ENCODE results near the gene XRCC4.

XRCC4 gene

GRCh38 chr5:83167538-83167937 lies 90.2 kb downstream of the XRCC4 start:
- TF ChIP-seq GATA2 (IDR thresholded peaks at IDR 0.05; ENCODE audit: low read depth, low read length), result no peak
- TF ChIP-seq GATA3 (IDR thresholded peaks at IDR 0.05; ENCODE audit: low read depth, low read length), result no peak

- TF ChIP-seq GATA3 (IDR thresholded peaks at IDR 0.05; ENCODE audit: low read depth, low read length) (no peak), GATA2 (IDR thresholded peaks at IDR 0.05; ENCODE audit: low read depth, low read length) (no peak)
These were observed 92.4 kb downstream of the XRCC4 start for GRCh38 chr5:83169571-83170337.

- no peak for TF ChIP-seq GATA3 (IDR thresholded peaks at IDR 0.05; ENCODE audit: low read depth, low read length)
- TF ChIP-seq GATA2 (IDR thresholded peaks at IDR 0.05; ENCODE audit: low read depth, low read length), result no peak
These were observed 94.7 kb downstream of the XRCC4 start for GRCh38 chr5:83172011-83172410.

DNA sequence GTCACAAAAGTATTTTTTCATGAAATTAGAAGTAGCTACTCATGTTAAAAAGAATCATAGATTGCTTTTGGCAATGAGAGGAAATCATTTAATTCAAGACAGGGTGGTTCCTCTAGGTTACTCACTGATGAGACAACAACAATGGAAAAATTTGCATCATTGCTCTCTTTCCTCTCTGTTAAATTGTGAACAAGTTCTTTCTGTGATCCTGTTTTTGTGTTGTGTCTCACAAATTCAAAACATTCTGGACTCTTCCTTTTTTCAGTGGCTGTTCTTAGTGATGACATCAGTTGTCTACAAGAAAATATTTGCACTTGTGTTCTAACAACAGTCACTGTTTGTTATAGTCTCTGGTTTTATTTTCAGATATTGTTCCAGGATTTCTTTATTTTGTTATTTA lies 95.3 kb downstream of the XRCC4 start:
- TF ChIP-seq GATA3 (IDR thresholded peaks at IDR 0.05; ENCODE audit: low read depth, low read length) (no peak), GATA2 (IDR thresholded peaks at IDR 0.05; ENCODE audit: low read depth, low read length) (no peak)

- no peak for TF ChIP-seq GATA2 (IDR thresholded peaks at IDR 0.05; ENCODE audit: low read depth, low read length)
- TF ChIP-seq GATA3 (IDR thresholded peaks at IDR 0.05; ENCODE audit: low read depth, low read length), result no peak
These were observed 96.5 kb downstream of the XRCC4 start for GRCh38 chr5:83173826-83174225.

- TF ChIP-seq GATA2 (IDR thresholded peaks at IDR 0.05; ENCODE audit: low read depth, low read length) (peak; percentile 59), GATA3 (IDR thresholded peaks at IDR 0.05; ENCODE audit: low read depth, low read length) (peak; percentile 76)
These were observed 100.5 kb downstream of the XRCC4 start for GRCh38 chr5:83177803-83178202.

- TF ChIP-seq GATA2 (IDR thresholded peaks at IDR 0.05; ENCODE audit: low read depth, low read length) (no peak), GATA3 (IDR thresholded peaks at IDR 0.05; ENCODE audit: low read depth, low read length) (no peak)
These were observed 102.6 kb downstream of the XRCC4 start for GRCh38 chr5:83179966-83180365.

GRCh38 chr5:83184534-83184933 lies 107.2 kb downstream of the XRCC4 start:
- TF ChIP-seq GATA2 (IDR thresholded peaks at IDR 0.05; ENCODE audit: low read depth, low read length), result no peak
- no peak for TF ChIP-seq GATA3 (IDR thresholded peaks at IDR 0.05; ENCODE audit: low read depth, low read length)

DNA sequence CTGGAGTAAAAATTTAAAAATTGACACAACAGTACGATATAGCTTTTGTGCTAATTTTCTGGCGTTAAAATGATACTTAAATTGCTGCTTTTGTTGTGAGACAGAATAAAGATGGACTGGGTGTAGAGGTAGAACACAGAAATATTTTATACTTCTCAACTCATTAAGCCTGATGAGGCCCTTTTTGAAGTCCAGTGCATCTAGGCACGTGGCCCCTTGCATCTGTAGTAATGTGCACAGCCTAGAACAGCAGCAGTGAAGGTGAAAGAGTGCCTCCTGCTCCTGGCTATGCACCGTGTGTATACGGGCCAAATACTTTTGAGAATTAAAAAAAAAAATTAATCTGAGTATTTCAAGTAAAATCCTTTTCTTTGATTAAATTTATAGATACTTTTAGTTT lies 115.6 kb downstream of the XRCC4 start:
- TF ChIP-seq GATA3 (IDR thresholded peaks at IDR 0.05; ENCODE audit: low read depth, low read length) (no peak), GATA2 (IDR thresholded peaks at IDR 0.05; ENCODE audit: low read depth, low read length) (no peak)

DNA sequence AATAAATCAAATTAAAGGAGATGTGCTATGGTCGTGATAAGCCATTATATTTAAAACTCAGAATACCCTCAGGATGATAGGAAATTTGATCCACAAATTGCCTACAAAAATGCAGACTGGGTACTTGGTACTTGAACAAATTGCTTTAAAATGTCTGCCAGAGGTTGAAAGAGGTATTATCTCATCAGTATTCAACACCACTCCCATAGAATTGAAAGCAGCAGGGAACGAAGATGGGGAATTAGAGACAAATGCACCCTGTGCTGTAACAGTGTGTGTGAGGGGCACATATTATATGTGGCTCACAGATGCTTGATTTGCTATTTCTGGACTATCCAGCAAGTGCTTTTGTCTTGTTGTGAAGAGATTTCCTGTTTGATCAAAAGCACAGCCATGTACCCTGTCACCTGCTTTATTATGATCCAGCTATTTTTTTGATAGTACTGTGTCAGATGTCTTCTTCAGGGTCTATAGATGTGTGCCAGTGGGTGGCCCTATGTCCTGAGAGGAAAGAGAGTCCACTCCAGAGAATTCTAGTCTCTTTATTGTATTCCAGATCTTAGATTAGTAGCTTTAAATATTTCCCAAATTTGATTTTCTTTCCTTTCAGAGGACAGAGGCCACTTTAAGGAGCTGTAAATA lies 120.1 kb downstream of the XRCC4 start:
- TF ChIP-seq GATA3 (IDR thresholded peaks at IDR 0.05; ENCODE audit: low read depth, low read length), result no peak; the same call in 1 of the 2 replicates
- 0 out of 2 replicates have a peak, but pooled peaks have one; percentile 33 for TF ChIP-seq GATA2 (IDR thresholded peaks at IDR 0.05; ENCODE audit: low read depth, low read length)

- TF ChIP-seq GATA3 (IDR thresholded peaks at IDR 0.05; ENCODE audit: low read depth, low read length) (no peak), GATA2 (IDR thresholded peaks at IDR 0.05; ENCODE audit: low read depth, low read length) (no peak)
These were observed 121.8 kb downstream of the XRCC4 start for GRCh38 chr5:83199126-83199525.

- TF ChIP-seq GATA2 (IDR thresholded peaks at IDR 0.05; ENCODE audit: low read depth, low read length) (no peak), GATA3 (IDR thresholded peaks at IDR 0.05; ENCODE audit: low read depth, low read length) (no peak)
These were observed 127.3 kb downstream of the XRCC4 start for GRCh38 chr5:83204651-83205050.

- TF ChIP-seq GATA2 (IDR thresholded peaks at IDR 0.05; ENCODE audit: low read depth, low read length) (no peak), GATA3 (IDR thresholded peaks at IDR 0.05; ENCODE audit: low read depth, low read length) (no peak)
These were observed 132.6 kb downstream of the XRCC4 start for GRCh38 chr5:83209963-83210362.

GRCh38 chr5:83219077-83219476 lies 141.7 kb downstream of the XRCC4 start:
- no peak for TF ChIP-seq GATA2 (IDR thresholded peaks at IDR 0.05; ENCODE audit: low read depth, low read length)
- TF ChIP-seq GATA3 (IDR thresholded peaks at IDR 0.05; ENCODE audit: low read depth, low read length), result no peak

DNA sequence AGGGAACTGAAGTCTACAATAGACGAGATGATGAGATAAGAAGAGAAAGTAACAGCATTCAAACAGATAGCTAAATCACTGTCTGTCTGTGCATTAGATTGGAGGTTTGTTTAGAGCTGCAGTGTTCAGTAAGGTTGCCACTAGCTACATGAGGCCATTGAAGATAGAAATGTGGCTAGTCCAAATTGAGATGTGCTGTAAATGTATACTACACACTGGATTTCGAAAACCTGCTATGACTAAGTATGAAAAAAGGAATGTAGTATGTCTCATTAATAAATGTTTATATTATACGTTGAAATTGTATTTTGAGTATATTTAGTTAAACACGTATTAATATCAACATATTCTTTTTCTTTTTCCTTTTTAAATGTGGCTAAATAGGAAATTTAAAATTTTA lies 142.1 kb downstream of the XRCC4 start:
- TF ChIP-seq GATA2 (IDR thresholded peaks at IDR 0.05; ENCODE audit: low read depth, low read length), result peak; percentile 17; the same call in 1 of the 2 replicates
- TF ChIP-seq GATA3 (IDR thresholded peaks at IDR 0.05; ENCODE audit: low read depth, low read length), result no peak
